GM06990 (cell line): ENCODE results near the gene SLC6A2.
A peak's percentile ranks its signal among the peaks of the same experiment; 100 is the strongest.

Experiments
- DNase-seq: peaks from one replicate; pipeline ENCODE4 v3.0.0-alpha.2; 2011; ENCODE audit not compliant: insufficient read length; ENCODE audit errors: extremely low read depth
- H3K27me3 ChIP-seq: replicated peaks from 2 replicates; pipeline ENCODE4 v1.6.0; 2011; ENCODE audit warnings: low read length; ENCODE audit not compliant: control insufficient read depth, insufficient read depth
- H3K36me3 ChIP-seq: 2 replicates; pipeline ENCODE4 v1.5.1; 2011; ENCODE audit warnings: low read length; ENCODE audit not compliant: control insufficient read depth, insufficient read depth
- H3K4me3 ChIP-seq: replicated peaks from 2 replicates; pipeline ENCODE4 v1.5.1; 2011; ENCODE audit warnings: low read depth, mild to moderate bottlenecking, control low read depth, low read length
- CTCF ChIP-seq: IDR thresholded peaks from 2 replicates; pipeline ENCODE4 v1.5.1; 2011; ENCODE audit warnings: low read length, control low read depth, mild to moderate bottlenecking, inconsistent platforms; ENCODE audit not compliant: insufficient read depth, poor library complexity, severe bottlenecking

Gene SLC6A2

GRCh38 chr16:55703003-55704001 is 47.5 kb downstream of the SLC6A2 start:
- TF ChIP-seq CTCF, result no peak
- H3K27me3 ChIP-seq, result no peaks in the 10 kb centered on the region; the same call in 1 of the 2 replicates
- no peak for DNase-seq
- H3K4me3 ChIP-seq, result no peak overlapping the region
- H3K36me3 ChIP-seq, result no peaks in the 10 kb centered on the region

GRCh38 chr16:55706739-55707384 is 51.1 kb downstream of the SLC6A2 start:
- no peak for TF ChIP-seq CTCF
- H3K27me3 ChIP-seq, result no peaks in the 10 kb centered on the region
- no peaks in the 10 kb centered on the region for H3K36me3 ChIP-seq
- H3K4me3 ChIP-seq, result no peak overlapping the region
- DNase-seq, result no peak

- no peak for DNase-seq
- Histone ChIP-seq H3K4me3 (no peak overlapping the region), H3K27me3 (no peaks in the 10 kb centered on the region), H3K36me3 (no peaks in the 10 kb centered on the region)
- no peak for TF ChIP-seq CTCF
Observed at GRCh38 chr16:55709801-55710200, 54.0 kb downstream of the SLC6A2 start.

- DNase-seq, result no peak
- no peak overlapping the region for H3K4me3 ChIP-seq
- no peaks in the 10 kb centered on the region for H3K36me3 ChIP-seq
- TF ChIP-seq CTCF, result no peak
- H3K27me3 ChIP-seq, result no peaks in the 10 kb centered on the region
Observed at GRCh38 chr16:55710466-55710865, 54.7 kb downstream of the SLC6A2 start.

- Histone ChIP-seq H3K4me3 (no peak overlapping the region), H3K27me3 (no peaks in the 10 kb centered on the region), H3K36me3 (no peaks in the 10 kb centered on the region)
- peak; percentile 65 for TF ChIP-seq CTCF
- no peak for DNase-seq
Observed at GRCh38 chr16:55711959-55712876, 56.4 kb downstream of the SLC6A2 start.
